VCaP (cell line): Measurements from ENCODE around the gene POLR1A.

Source experiments
- H3K27ac ChIP-seq: fragments of 450-650 bp; 2 replicates; pipeline ENCODE4 v1.5.1; 2017
- TF ChIP-seq, protein P1 (sequence below): fragments of 450-650 bp; conservative IDR thresholded peaks from 2 replicates; pipeline ENCODE4 v1.5.1; 2017; ENCODE audit warnings: mild to moderate bottlenecking, moderate library complexity

POLR1A gene

DNA sequence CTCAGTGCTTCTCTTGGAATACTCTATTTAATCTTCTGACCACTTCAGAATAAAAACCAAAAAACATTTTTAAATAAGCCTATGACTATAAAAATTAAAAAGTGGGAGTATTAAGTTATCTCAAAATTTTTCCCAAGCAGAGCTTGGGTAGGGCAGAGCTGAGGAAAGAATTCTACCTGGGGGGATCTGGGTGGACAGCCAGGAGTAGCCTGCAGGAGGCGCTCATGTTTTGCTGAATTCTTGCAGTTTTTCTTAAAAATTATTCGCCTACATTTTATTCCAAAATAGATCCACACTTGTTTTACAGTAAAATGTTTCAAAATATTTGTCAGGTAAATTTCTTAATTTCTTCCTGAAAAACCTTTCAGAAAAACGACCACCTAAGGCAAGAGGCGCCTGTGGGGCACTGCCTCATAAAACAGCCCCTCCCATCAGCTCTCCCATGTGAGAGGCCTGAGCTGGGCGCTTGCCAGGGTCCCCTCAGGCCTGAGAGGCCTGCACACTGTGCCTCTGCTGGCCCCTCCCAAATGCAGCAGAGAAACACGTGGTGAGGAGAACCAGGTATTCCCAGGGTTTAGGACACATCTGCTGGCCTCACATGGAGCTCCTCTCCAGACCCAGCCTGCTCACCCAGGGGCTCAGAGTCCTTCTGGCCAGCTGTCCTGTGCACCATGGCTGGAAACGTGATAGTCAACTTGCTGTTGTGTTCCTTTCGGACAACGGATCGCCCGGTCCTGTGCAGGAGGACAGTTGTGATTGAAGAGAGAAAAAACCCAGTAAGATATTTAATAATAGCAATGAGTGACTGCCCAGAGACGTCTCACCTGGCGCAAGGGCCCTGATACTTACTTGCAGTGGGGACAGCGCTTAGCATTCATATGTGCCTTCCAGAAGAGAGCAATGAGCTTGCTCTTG, 17.5 kb downstream of the POLR1A start:
- TF ChIP-seq, protein P1, sequence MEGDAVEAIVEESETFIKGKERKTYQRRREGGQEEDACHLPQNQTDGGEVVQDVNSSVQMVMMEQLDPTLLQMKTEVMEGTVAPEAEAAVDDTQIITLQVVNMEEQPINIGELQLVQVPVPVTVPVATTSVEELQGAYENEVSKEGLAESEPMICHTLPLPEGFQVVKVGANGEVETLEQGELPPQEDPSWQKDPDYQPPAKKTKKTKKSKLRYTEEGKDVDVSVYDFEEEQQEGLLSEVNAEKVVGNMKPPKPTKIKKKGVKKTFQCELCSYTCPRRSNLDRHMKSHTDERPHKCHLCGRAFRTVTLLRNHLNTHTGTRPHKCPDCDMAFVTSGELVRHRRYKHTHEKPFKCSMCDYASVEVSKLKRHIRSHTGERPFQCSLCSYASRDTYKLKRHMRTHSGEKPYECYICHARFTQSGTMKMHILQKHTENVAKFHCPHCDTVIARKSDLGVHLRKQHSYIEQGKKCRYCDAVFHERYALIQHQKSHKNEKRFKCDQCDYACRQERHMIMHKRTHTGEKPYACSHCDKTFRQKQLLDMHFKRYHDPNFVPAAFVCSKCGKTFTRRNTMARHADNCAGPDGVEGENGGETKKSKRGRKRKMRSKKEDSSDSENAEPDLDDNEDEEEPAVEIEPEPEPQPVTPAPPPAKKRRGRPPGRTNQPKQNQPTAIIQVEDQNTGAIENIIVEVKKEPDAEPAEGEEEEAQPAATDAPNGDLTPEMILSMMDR: peak; percentile 60

DNA sequence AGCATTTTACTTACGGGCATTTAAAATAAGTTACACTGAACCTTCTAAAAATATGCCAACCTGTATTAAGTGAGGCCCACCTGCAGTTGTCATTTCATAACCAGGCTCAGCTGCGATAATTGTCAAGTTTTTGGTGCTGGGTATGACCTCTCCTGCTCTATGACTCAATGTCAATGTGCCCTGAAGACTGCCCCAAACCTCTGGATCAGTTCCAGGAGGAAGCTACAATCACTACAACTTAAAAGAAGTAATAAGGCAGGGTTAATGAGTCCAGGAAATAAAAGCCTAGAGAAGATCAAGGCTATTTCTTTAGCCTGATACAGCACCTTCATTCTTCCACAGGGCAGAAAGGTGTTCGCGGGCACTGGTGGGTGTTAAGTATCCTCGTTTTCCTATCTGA, 22.9 kb downstream of the POLR1A start:
- TF ChIP-seq, protein P1: no peak
- H3K27ac ChIP-seq: no peak overlapping the region

More for the DNA sequence above, 17.5 kb downstream of the POLR1A start:
- H3K27ac ChIP-seq: no peak overlapping the region

GRCh38 chr2:86081724-86082123, 24.0 kb downstream of the POLR1A start:
- TF ChIP-seq, protein P1: no peak
- no peak overlapping the region for H3K27ac ChIP-seq

GRCh38 chr2:86079981-86080911, 25.4 kb downstream of the POLR1A start:
- H3K27ac ChIP-seq: no peak overlapping the region

DNA sequence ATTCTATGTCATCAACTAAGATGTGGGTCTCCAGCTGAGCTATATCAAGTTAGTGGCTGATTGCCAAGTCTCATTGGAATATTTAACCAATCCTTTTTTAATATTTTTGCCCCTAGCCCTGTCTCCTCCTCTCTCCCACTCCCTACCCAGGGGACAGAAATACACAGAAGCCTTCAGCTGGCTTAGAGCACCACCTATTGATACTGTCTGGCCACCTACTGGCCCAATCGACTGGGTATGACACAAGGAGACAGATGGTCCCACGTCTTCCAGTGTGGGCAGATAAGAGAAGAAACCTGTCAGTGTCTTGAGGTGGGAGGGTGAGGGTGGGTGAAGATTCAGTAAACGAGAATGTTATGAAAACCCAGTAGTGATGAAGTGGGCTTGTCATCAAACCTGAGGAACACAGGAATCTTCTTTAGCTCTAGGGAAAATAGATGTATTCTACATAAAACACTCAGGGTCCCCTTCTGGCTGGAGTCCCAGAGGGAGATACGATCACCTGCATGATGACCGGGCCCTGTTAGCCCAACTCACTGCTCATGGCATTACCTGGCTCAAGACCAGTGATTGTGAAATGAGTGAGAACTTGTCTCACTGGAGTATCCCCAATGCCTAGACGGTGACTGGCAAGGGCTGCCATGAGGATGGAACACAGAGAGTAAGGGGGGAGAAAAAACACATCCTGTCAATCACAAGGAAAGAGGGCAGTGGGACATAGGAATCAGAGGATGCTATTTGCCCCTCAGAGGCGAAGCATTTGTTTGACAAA, 26.7 kb downstream of the POLR1A start:
- no peak overlapping the region for H3K27ac ChIP-seq
- TF ChIP-seq, protein P1: peak; percentile 78

More at GRCh38 chr2:86079981-86080911, 25.4 kb downstream of the POLR1A start:
- TF ChIP-seq, protein P1: peak; percentile 81

- TF ChIP-seq, protein P1: no peak
These were observed 29.8 kb downstream of the POLR1A start for GRCh38 chr2:86075886-86076285.

More at GRCh38 chr2:86075886-86076285, 29.8 kb downstream of the POLR1A start:
- H3K27ac ChIP-seq: peak overlapping the region; percentile 52
